RWPE2 (cell line): ENCODE data around the gene SNX9.

ENCODE experiments used
- ATAC-seq: fragments of 200-7000 bp; cut with Tn5 transposase; 3 replicates; pipeline ENCODE4 v1.9.1; 2021; ENCODE audit warnings: low read depth
- DNase-seq: peaks from one replicate; pipeline ENCODE4 v3.0.0-alpha.2; 2020; ENCODE audit warnings: low spot score
- H3K27ac ChIP-seq: fragments of 450-650 bp; 2 replicates; pipeline ENCODE4 v1.5.1; 2017; ENCODE audit warnings: mild to moderate bottlenecking; ENCODE audit not compliant: poor library complexity, severe bottlenecking
- H3K27me3 ChIP-seq: fragments of 250-450 bp; sonication (Bioruptor Pico); 2 replicates; pipeline ENCODE4 v1.5.1; 2021; ENCODE audit warnings: mild to moderate bottlenecking, moderate library complexity; ENCODE audit not compliant: insufficient read depth, poor library complexity, severe bottlenecking
- H3K36me3 ChIP-seq: fragments of 250-450 bp; sonication (Bioruptor Pico); 2 replicates; pipeline ENCODE4 v1.5.1; 2020; ENCODE audit warnings: low read depth, mild to moderate bottlenecking, moderate library complexity
- H3K4me1 ChIP-seq: fragments of 250-450 bp; sonication (Bioruptor Pico); 2 replicates; pipeline ENCODE4 v1.5.1; 2021; ENCODE audit warnings: mild to moderate bottlenecking, moderate library complexity; ENCODE audit not compliant: insufficient read depth, poor library complexity, severe bottlenecking
- H3K4me3 ChIP-seq: fragments of 250-450 bp; sonication (Bioruptor Pico); 2 replicates; pipeline ENCODE4 v1.5.1; 2021; ENCODE audit warnings: mild to moderate bottlenecking, moderate library complexity; ENCODE audit not compliant: severe bottlenecking
- H3K9me3 ChIP-seq: fragments of 250-450 bp; sonication (Bioruptor Pico); 2 replicates; pipeline ENCODE4 v1.5.1; 2021; ENCODE audit warnings: mild to moderate bottlenecking, moderate library complexity; ENCODE audit not compliant: severe bottlenecking
- TF ChIP-seq, protein P1 (sequence below): fragments of 450-650 bp; IDR thresholded peaks from one replicate; pipeline ENCODE4 v1.5.1; 2017; ENCODE audit warnings: mild to moderate bottlenecking, moderate library complexity; ENCODE audit not compliant: poor library complexity, severe bottlenecking

SNX9 gene

DNA sequence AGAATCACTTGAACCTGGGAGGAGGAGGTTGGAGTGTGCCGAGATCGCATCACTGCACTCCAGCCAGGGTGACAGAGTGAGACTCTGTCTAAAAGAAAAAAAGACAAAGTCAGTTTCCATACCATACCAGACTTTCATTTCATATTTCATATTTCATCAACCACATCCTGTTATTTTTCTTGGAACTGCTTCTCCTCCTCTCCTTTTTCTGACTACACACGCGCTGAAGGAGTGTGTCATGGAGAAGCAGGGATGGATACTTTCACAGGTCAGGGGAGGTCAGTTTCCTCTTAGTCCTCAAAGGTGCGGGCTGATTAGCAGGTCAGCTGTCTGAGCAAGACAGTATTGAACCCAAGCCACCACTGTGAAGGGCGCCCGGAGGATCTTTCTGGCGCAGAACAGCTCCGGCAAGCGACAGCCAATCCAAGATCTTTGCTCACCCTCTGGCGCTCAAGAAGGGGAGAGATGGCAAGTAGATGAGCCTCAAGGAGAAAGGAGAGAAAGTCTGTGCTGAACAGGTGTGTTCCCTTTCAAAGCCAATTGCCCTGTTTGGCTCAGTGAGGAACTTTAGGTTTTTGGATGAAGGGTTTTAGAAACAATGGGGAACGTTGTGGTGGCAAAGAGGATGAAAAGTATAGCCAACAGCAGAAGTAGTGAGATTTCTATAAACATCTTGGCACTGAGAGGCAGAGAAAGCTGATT, 139.7 kb downstream of the SNX9 start:
- H3K27ac ChIP-seq = peak overlapping the region; percentile 40
- TF ChIP-seq, protein P1, sequence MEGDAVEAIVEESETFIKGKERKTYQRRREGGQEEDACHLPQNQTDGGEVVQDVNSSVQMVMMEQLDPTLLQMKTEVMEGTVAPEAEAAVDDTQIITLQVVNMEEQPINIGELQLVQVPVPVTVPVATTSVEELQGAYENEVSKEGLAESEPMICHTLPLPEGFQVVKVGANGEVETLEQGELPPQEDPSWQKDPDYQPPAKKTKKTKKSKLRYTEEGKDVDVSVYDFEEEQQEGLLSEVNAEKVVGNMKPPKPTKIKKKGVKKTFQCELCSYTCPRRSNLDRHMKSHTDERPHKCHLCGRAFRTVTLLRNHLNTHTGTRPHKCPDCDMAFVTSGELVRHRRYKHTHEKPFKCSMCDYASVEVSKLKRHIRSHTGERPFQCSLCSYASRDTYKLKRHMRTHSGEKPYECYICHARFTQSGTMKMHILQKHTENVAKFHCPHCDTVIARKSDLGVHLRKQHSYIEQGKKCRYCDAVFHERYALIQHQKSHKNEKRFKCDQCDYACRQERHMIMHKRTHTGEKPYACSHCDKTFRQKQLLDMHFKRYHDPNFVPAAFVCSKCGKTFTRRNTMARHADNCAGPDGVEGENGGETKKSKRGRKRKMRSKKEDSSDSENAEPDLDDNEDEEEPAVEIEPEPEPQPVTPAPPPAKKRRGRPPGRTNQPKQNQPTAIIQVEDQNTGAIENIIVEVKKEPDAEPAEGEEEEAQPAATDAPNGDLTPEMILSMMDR = no peak
- ATAC-seq (peak; percentile 73), DNase-seq (no peak)
- no peaks in the 10 kb centered on the region for H3K27me3 ChIP-seq
- H3K9me3 ChIP-seq = peaks cover 8% of the 10 kb centered on the region
- H3K4me3 ChIP-seq = no peak overlapping the region
- no peaks in the 10 kb centered on the region for H3K36me3 ChIP-seq
- peaks cover 10% of the 10 kb centered on the region for H3K4me1 ChIP-seq

DNA sequence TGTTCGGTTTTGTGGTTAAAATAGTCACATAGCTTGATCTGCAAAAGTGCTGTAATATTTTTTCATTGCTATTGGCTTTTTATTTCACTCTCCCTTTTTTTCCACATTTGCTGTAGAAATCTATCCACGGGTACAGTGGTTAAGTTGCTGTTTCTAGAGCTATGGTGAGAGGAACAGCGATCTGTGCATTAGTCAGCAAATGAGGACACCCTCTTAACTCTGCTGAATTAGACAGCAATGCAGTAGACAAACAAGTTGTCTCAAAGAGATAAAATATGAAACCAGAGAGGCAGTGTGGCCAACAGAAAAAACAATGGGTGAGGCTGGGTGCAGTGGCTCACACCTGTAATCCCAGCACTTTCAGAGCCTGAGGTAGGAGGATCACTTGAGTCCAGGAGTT, 141.1 kb downstream of the SNX9 start:
- ATAC-seq = no peak
- Histone ChIP-seq H3K9me3 (peaks cover 1% of the 10 kb centered on the region), H3K4me1 (peaks cover 10% of the 10 kb centered on the region), H3K36me3 (no peaks in the 10 kb centered on the region), H3K27ac (no peak overlapping the region), H3K27me3 (no peaks in the 10 kb centered on the region), H3K4me3 (no peak overlapping the region)
- DNase-seq = no peak
- TF ChIP-seq, protein P1 = no peak

DNA sequence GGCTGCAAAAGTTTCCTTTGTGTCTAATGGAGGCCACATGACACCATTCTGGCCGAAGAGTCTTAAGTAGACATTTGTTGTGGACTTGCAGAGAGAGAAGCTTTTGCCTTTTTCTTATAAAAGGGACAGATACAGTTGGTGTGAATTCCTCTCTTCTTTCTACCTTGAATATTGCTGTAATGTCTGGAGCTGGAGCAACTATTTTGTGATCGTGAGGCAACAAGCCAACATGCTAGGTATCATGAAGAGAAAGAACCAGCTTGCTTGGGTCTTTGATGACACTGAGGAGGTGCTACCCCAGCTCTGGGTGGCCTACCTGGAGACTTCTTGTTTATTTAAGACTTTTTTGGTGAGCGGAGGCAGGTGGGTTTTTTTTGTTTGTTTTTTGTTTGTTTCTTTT, 142.3 kb downstream of the SNX9 start:
- no peak overlapping the region for H3K4me3 ChIP-seq
- TF ChIP-seq, protein P1 = no peak
- no peaks in the 10 kb centered on the region for H3K36me3 ChIP-seq
- peaks cover 10% of the 10 kb centered on the region for H3K4me1 ChIP-seq
- ATAC-seq (no peak), DNase-seq (no peak)
- no peaks in the 10 kb centered on the region for H3K27me3 ChIP-seq
- H3K27ac ChIP-seq = no peak overlapping the region
- H3K9me3 ChIP-seq = no peaks in the 10 kb centered on the region

DNA sequence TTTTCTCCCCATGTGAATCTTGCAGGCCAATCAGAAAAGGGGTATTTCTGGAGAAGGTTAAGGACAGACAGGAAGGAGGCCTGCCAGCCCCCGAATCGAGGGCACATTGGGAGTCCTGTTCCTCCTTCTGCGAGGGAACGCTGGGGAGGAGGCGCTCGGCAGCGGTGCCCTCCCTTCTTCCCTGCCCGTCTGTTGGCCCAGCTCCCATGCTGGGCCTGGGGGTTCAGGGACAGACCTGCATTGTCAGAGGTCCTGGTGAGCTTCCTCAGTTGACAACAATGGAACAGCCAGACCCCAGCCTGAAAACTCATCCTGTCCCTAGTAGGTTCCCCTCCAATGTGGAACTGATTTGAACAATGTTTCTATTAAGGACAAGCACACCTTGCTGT, 143.5 kb downstream of the SNX9 start:
- DNase-seq = no peak
- no peak for ATAC-seq
- TF ChIP-seq, protein P1 = no peak

DNA sequence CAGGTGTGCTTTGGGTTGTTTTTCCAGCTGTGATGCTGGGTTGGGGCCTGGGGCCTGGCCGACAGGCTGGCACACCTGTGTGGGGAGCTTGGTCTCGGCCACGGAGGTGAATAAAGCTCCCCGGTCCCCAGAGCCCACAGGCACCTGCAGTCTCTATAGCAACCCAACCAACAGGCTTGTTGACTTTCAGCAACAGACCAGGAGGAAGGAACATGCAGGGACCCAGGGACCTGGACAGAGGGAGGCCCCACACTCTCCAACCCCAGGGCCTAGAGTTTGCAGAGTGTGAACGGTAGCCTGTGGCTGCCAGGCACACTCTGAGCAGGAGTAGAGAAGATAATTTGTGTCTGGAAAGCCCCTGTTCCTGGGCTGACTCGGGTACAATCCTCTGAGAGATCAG, 144.0 kb downstream of the SNX9 start:
- peaks cover 10% of the 10 kb centered on the region for H3K4me1 ChIP-seq
- H3K27ac ChIP-seq = no peak overlapping the region
- no peak overlapping the region for H3K4me3 ChIP-seq
- no peaks in the 10 kb centered on the region for H3K27me3 ChIP-seq
- TF ChIP-seq, protein P1 = no peak
- H3K9me3 ChIP-seq = no peaks in the 10 kb centered on the region
- no peaks in the 10 kb centered on the region for H3K36me3 ChIP-seq
- ATAC-seq (no peak), DNase-seq (no peak)

More for the DNA sequence above, 143.5 kb downstream of the SNX9 start:
- H3K9me3 ChIP-seq = no peaks in the 10 kb centered on the region
- no peaks in the 10 kb centered on the region for H3K36me3 ChIP-seq
- peaks cover 10% of the 10 kb centered on the region for H3K4me1 ChIP-seq
- no peaks in the 10 kb centered on the region for H3K27me3 ChIP-seq
- H3K27ac ChIP-seq = no peak overlapping the region
- no peak overlapping the region for H3K4me3 ChIP-seq
